ENCODE results near the gene CCDC178.

- TF ChIP-seq POLR2A (IDR thresholded peaks at IDR 0.05; ENCODE audit: low read depth, low read length) (no peak), CTCF (IDR thresholded peaks at IDR 0.05; ENCODE audit: extremely low read depth in 1 of 2, insufficient read depth in 1 of 2, low read depth in 1 of 2, low read length in 2 of 2) (no peak), MYC (IDR thresholded peaks at IDR 0.05; ENCODE audit: low read depth, low read length) (no peak), EZH2 (IDR thresholded peaks at IDR 0.05; ENCODE audit: borderline replicate concordance, low read depth, low read length, severe bottlenecking) (no peak), POLR2AphosphoS5 (IDR thresholded peaks at IDR 0.05; ENCODE audit: insufficient read depth, low read depth, low read length) (no peak), JUN (IDR thresholded peaks at IDR 0.05; ENCODE audit: borderline replicate concordance, insufficient read depth, insufficient read length, low read depth) (no peak), MAX (IDR thresholded peaks at IDR 0.05; ENCODE audit: insufficient read depth, insufficient read length) (no peak), GATA2 (IDR thresholded peaks at IDR 0.05; ENCODE audit: insufficient read depth, insufficient read length, low read depth, low read length) (no peak)
Observed at GRCh38 chr18:33317640-33318039, 122.9 kb downstream of the CCDC178 start.
